ENCODE measurements around the gene CDC42BPA. TPM values are rescaled to one million over a fixed set of nuclear protein-coding genes. Genes with fewer than 3 reads are reported as not detected.

Gene CDC42BPA
- polyA plus RNA-seq, 1 of the 3 experiments (the other 2 are of a cell fraction), result 6.8 TPM

DNA sequence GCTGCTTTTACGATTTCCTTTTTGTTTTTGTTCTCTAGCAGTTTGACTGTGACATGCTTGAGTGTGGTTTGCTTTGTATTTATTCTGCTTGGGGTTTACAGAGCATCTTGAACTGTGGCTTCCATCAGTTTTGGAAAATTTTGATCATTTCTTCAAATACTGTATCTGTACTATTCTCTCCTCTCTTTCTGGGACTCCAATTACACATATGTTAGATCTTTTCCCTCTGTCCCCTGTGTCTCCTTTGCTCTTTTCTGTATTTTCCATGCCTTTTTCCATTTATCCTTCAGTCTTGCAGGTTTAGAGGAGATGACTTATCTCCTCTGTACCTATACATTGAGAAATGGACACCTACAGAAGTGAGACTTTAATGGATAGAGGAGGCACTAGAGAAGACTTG is 346.5 kb downstream of the CDC42BPA start:
- no peak overlapping the region; a peak in 1 of 4 replicates for H3K4me3 ChIP-seq (ENCODE audit: low read depth in 2 of 2, low read length in 1 of 2)
- no peaks in the 10 kb centered on the region for H3K79me2 ChIP-seq (ENCODE audit: insufficient read depth)
- WGBS (ENCODE audit: low lambda C conversion rate), result 89% methylated on average over 1 of the region's 1 CpG
- H3K9ac ChIP-seq, result no peak overlapping the region
- no peaks in the 10 kb centered on the region for H3K9me3 ChIP-seq
- H3K4me1 ChIP-seq (ENCODE audit: control insufficient read depth in 1 of 2, insufficient read depth in 2 of 2, low read depth in 1 of 2, low read length in 1 of 2), result peaks cover 0 to 25% of the 10 kb centered on the region in 2 experiments; a peak in 1 of 4 replicates
- H3K4me2 ChIP-seq, result no peak overlapping the region
- ChIA-PET CTCF (no interaction called here), POLR2A (no interaction called here)
- no peak for DNase-seq
- no peaks in the 10 kb centered on the region for H3F3A ChIP-seq (replicated peaks; ENCODE audit: insufficient read depth)
- no peaks in the 10 kb centered on the region for H3K9me2 ChIP-seq
- TF ChIP-seq TEAD4 (IDR thresholded peaks at IDR 0.05; ENCODE audit: borderline replicate concordance, insufficient read depth), result no peak
- TF ChIP-seq, protein P1, sequence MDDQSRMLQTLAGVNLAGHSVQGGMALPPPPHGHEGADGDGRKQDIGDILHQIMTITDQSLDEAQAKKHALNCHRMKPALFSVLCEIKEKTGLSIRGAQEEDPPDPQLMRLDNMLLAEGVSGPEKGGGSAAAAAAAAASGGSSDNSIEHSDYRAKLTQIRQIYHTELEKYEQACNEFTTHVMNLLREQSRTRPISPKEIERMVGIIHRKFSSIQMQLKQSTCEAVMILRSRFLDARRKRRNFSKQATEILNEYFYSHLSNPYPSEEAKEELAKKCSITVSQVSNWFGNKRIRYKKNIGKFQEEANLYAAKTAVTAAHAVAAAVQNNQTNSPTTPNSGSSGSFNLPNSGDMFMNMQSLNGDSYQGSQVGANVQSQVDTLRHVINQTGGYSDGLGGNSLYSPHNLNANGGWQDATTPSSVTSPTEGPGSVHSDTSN (IDR thresholded peaks at IDR 0.05), result no peak
- TF ChIP-seq RFX5 (IDR thresholded peaks at IDR 0.05; ENCODE audit: low read length), result no peak
- no peak for TF ChIP-seq FOSL2 (IDR thresholded peaks at IDR 0.05; ENCODE audit: borderline replicate concordance, low read depth)
- TF ChIP-seq FOXM1 (IDR thresholded peaks at IDR 0.05; ENCODE audit: low read depth), result no peak
- no peak for TF ChIP-seq POLR2AphosphoS5 (IDR thresholded peaks at IDR 0.05; ENCODE audit: low read depth, low read length)
- TF ChIP-seq, protein P2, sequence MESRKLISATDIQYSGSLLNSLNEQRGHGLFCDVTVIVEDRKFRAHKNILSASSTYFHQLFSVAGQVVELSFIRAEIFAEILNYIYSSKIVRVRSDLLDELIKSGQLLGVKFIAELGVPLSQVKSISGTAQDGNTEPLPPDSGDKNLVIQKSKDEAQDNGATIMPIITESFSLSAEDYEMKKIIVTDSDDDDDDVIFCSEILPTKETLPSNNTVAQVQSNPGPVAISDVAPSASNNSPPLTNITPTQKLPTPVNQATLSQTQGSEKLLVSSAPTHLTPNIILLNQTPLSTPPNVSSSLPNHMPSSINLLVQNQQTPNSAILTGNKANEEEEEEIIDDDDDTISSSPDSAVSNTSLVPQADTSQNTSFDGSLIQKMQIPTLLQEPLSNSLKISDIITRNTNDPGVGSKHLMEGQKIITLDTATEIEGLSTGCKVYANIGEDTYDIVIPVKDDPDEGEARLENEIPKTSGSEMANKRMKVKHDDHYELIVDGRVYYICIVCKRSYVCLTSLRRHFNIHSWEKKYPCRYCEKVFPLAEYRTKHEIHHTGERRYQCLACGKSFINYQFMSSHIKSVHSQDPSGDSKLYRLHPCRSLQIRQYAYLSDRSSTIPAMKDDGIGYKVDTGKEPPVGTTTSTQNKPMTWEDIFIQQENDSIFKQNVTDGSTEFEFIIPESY (IDR thresholded peaks at IDR 0.05; ENCODE audit: borderline replicate concordance, low read depth), result no peak
- TF ChIP-seq YY1 (IDR thresholded peaks at IDR 0.05; ENCODE audit: low read depth), result no peak
- TF ChIP-seq, protein P3, sequence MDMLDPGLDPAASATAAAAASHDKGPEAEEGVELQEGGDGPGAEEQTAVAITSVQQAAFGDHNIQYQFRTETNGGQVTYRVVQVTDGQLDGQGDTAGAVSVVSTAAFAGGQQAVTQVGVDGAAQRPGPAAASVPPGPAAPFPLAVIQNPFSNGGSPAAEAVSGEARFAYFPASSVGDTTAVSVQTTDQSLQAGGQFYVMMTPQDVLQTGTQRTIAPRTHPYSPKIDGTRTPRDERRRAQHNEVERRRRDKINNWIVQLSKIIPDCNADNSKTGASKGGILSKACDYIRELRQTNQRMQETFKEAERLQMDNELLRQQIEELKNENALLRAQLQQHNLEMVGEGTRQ (IDR thresholded peaks at IDR 0.05; ENCODE audit: borderline replicate concordance, low read depth, low read length), result no peak
- TF ChIP-seq FOXJ3 (CRISPR knock-in tag; IDR thresholded peaks at IDR 0.05), result no peak
- TF ChIP-seq, protein P4, sequence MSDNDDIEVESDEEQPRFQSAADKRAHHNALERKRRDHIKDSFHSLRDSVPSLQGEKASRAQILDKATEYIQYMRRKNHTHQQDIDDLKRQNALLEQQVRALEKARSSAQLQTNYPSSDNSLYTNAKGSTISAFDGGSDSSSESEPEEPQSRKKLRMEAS (IDR thresholded peaks at IDR 0.05; ENCODE audit: low read depth), result no peak
- TF ChIP-seq EZH2phosphoT487 (IDR thresholded peaks at IDR 0.05; ENCODE audit: borderline replicate concordance, low read depth), result no peak
- no peak overlapping the region for H3K27ac ChIP-seq (ENCODE audit: low read depth in 2 of 2, low read length in 1 of 2)
- no peak overlapping the region for H2AFZ ChIP-seq (ENCODE audit: low read depth)
- peaks cover 0 to 3% of the 10 kb centered on the region in 2 experiments for H3K36me3 ChIP-seq (replicated peaks in 1 of 2; ENCODE audit: control insufficient read depth in 1 of 2, insufficient read depth in 2 of 2, low read length in 1 of 2)
- H4K20me1 ChIP-seq (ENCODE audit: insufficient read depth), result no peaks in the 10 kb centered on the region
- H3K27me3 ChIP-seq (ENCODE audit: insufficient read depth), result no peaks in the 10 kb centered on the region

DNA sequence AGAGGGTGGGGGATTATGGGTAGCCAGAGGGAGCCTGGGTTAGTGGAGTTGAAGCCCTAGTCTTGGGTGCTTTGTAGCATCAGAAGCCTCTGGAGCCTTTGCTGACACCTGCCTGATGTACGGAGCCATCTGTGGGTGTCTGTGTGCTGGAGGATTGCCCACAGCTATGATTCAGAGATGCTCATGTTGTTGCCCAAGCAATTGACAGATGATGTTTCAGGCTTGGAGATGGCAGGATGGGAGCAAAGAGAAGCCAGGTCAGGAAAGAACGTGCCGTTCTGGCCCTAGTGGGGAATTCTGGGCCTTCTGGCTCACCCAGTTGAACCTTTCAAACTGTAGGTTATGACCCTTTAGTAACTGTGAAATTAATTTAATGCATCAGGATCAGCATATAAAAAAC is 350.6 kb downstream of the CDC42BPA start:
- DNase-seq, result no peak
- CTCF ChIA-PET, result no interaction called here
- 81% methylated on average over 3 of the region's 3 CpGs for WGBS (ENCODE audit: low lambda C conversion rate)
- no peak for TF ChIP-seq EZH2phosphoT487 (IDR thresholded peaks at IDR 0.05; ENCODE audit: borderline replicate concordance, low read depth)
- no peak for TF ChIP-seq GABPA (IDR thresholded peaks at IDR 0.05; ENCODE audit: low read depth)
- TF ChIP-seq, protein P5, sequence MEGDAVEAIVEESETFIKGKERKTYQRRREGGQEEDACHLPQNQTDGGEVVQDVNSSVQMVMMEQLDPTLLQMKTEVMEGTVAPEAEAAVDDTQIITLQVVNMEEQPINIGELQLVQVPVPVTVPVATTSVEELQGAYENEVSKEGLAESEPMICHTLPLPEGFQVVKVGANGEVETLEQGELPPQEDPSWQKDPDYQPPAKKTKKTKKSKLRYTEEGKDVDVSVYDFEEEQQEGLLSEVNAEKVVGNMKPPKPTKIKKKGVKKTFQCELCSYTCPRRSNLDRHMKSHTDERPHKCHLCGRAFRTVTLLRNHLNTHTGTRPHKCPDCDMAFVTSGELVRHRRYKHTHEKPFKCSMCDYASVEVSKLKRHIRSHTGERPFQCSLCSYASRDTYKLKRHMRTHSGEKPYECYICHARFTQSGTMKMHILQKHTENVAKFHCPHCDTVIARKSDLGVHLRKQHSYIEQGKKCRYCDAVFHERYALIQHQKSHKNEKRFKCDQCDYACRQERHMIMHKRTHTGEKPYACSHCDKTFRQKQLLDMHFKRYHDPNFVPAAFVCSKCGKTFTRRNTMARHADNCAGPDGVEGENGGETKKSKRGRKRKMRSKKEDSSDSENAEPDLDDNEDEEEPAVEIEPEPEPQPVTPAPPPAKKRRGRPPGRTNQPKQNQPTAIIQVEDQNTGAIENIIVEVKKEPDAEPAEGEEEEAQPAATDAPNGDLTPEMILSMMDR (IDR thresholded peaks at IDR 0.05), result no peak
- TF ChIP-seq, protein P1 (IDR thresholded peaks at IDR 0.05), result no peak
- TF ChIP-seq SIN3A (IDR thresholded peaks at IDR 0.05; ENCODE audit: borderline replicate concordance, low read depth, low read length), result no peak
- no peak for TF ChIP-seq FOXM1 (IDR thresholded peaks at IDR 0.05; ENCODE audit: low read depth)
- no peak for TF ChIP-seq NFIC (IDR thresholded peaks at IDR 0.05; ENCODE audit: borderline replicate concordance)
- TF ChIP-seq MEF2A (IDR thresholded peaks at IDR 0.05; ENCODE audit: borderline replicate concordance, low read depth), result no peak
- no peak for TF ChIP-seq TCF12 (IDR thresholded peaks at IDR 0.05)
- TF ChIP-seq TAF1 (IDR thresholded peaks at IDR 0.05; ENCODE audit: borderline replicate concordance, low read depth, low read length), result no peak
- TF ChIP-seq GATA2 (CRISPR knock-in tag; IDR thresholded peaks at IDR 0.05), result no peak
- TF ChIP-seq, protein P4 (IDR thresholded peaks at IDR 0.05; ENCODE audit: low read depth), result no peak

More for the DNA sequence above, 350.6 kb downstream of the CDC42BPA start:
- Histone ChIP-seq H3K27me3 (ENCODE audit: insufficient read depth) (no peaks in the 10 kb centered on the region), H3K4me1 (ENCODE audit: control insufficient read depth in 1 of 2, insufficient read depth in 2 of 2, low read depth in 1 of 2, low read length in 1 of 2) (no peaks in the 10 kb centered on the region), H3K4me2 (no peak overlapping the region), H3K27ac (ENCODE audit: low read depth in 2 of 2, low read length in 1 of 2) (no peak overlapping the region), H4K20me1 (ENCODE audit: insufficient read depth) (no peaks in the 10 kb centered on the region), H3K36me3 (replicated peaks in 1 of 2; ENCODE audit: control insufficient read depth in 1 of 2, insufficient read depth in 2 of 2, low read length in 1 of 2) (peaks cover 0 to 3% of the 10 kb centered on the region in 2 experiments), H3K79me2 (ENCODE audit: insufficient read depth) (no peaks in the 10 kb centered on the region), H2AFZ (ENCODE audit: low read depth) (no peak overlapping the region), H3F3A (replicated peaks; ENCODE audit: insufficient read depth) (no peaks in the 10 kb centered on the region), H3K4me3 (ENCODE audit: low read depth in 2 of 2, low read length in 1 of 2) (no peak overlapping the region), H3K9ac (no peak overlapping the region), H3K9me3 (no peaks in the 10 kb centered on the region), H3K9me2 (no peaks in the 10 kb centered on the region)
- POLR2A ChIA-PET, result no interaction called here
